ENCODE measurements around the gene ISYNA1. TPM values are rescaled to one million over a fixed set of nuclear protein-coding genes. Genes with fewer than 3 reads are reported as not detected.

Gene ISYNA1
- polyA plus RNA-seq, 3 donors = 3.7 TPM; not detected in 2

DNA sequence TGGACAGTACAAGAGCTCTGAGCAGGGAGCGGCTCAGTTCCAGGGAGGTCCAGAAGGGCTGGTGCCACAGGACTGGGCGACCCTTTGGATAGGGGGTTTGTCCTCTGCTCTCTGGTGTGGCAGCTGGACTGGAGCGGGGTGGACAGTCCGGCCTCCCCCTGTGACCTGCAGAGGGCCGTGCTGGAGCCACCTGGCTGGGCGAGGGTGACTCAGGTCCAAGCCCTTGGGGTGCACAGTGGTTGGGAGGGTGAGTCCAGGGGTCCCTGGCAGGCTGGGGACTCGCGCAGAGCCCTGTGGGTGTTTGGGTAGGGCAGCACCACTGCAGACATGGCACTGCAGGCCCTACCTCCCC lies 11.5 kb downstream of the ISYNA1 start:
- Histone ChIP-seq H3K36me3 (replicated peaks in 1 of 2; ENCODE audit: control insufficient read depth in 1 of 2, insufficient read depth in 2 of 2, low read length in 2 of 2) (no peaks in the 10 kb centered on the region), H3K9me3 (replicated peaks in 1 of 2; ENCODE audit: control insufficient read depth in 1 of 2, insufficient read depth in 1 of 2, low read length in 2 of 2) (no peaks in the 10 kb centered on the region), H3K4me3 (replicated peaks in 1 of 3; ENCODE audit: low read depth in 2 of 3, low read length in 3 of 3) (no peak overlapping the region), H2AFZ (ENCODE audit: insufficient read depth, low read depth, low read length, poor library complexity, severe bottlenecking) (no peak overlapping the region), H3K9ac (ENCODE audit: insufficient read depth, low read length, poor library complexity, severe bottlenecking) (no peak overlapping the region), H3K4me1 (ENCODE audit: control insufficient read depth in 1 of 2, insufficient read depth in 2 of 2, low read length in 2 of 2) (peaks cover 21 to 35% of the 10 kb centered on the region in 2 donors), H3K79me2 (ENCODE audit: insufficient read depth, low read length) (peaks cover 45% of the 10 kb centered on the region), H3K4me2 (replicated peaks; ENCODE audit: extremely low read depth, low read length, poor library complexity, severe bottlenecking) (no peak overlapping the region), H4K20me1 (ENCODE audit: insufficient read depth, low read length) (peaks cover 100% of the 10 kb centered on the region), H3K27me3 (ENCODE audit: control insufficient read depth in 2 of 2, insufficient read depth in 2 of 2, low read length in 2 of 2) (no peaks in the 10 kb centered on the region), H3K27ac (ENCODE audit: low read depth in 1 of 2, low read length in 2 of 2) (no peak overlapping the region)
- Mint-ChIP-seq H3K36me3 (peaks cover 8 to 38% of the 10 kb centered on the region in 2 donors), H3K9me3 (no peaks in the 10 kb centered on the region), H3K4me3 (no peak overlapping the region), H3K4me1 (peaks cover 33% of the 10 kb centered on the region), H3K27ac (peak overlapping the region in 1 of 7 donors; percentile 14), H3K27me3 (ENCODE audit: low read depth in 3 of 3) (peaks cover 0 to 3% (median 2%) of the 10 kb centered on the region in 3 donors)
- intact Hi-C loops (cut with micrococcal nuclease) = no loop called here
- TF ChIP-seq, protein P1, sequence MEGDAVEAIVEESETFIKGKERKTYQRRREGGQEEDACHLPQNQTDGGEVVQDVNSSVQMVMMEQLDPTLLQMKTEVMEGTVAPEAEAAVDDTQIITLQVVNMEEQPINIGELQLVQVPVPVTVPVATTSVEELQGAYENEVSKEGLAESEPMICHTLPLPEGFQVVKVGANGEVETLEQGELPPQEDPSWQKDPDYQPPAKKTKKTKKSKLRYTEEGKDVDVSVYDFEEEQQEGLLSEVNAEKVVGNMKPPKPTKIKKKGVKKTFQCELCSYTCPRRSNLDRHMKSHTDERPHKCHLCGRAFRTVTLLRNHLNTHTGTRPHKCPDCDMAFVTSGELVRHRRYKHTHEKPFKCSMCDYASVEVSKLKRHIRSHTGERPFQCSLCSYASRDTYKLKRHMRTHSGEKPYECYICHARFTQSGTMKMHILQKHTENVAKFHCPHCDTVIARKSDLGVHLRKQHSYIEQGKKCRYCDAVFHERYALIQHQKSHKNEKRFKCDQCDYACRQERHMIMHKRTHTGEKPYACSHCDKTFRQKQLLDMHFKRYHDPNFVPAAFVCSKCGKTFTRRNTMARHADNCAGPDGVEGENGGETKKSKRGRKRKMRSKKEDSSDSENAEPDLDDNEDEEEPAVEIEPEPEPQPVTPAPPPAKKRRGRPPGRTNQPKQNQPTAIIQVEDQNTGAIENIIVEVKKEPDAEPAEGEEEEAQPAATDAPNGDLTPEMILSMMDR (IDR thresholded peaks at IDR 0.05) = no peak
- no peak for DNase-seq
- WGBS (ENCODE audit: insufficient coverage) = 99% methylated on average over 6 of the region's 8 CpGs

DNA sequence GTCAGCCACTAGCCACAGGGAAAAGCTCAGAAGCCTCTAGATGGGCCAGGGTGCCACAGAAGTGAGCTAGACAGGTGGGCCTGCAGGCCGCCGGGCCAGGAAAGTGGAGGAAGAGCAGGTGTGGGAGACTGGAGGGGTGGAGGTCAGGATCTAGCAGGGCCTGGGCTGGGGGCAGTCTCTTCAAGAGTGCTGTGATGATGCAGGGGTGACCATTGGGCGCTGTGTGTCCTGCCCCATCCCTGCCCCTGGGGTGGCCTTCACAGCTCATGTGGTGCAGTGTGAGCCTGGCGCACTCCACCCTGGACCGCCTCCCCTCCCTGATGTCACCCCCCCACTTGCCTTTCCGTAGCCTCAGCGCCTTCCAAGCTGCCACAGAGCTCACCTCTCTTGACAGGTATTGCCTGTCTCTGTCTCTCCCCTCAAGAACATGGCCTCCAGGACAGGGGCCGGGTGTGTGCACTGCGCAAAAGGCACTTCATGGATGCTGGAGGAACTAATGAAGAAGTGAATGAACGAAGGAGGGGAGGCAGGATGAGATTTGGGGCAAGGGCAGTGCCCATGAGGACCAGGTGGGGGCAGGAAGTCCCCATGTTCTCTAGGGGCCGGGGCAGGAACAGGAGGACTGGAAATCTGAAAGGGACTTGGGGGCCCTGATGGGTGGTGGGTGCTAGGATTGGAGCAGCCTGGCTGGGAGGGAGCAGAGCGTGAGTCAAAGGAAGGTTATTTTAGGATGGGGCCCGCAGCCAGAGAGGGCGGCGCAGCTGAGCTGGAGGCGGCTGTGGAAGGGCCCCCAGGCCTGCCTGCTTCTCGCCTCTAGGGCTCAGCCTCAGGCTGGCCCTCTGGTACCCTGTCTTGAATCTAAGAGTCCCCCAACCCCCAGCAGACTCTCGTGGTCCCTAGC lies 12.2 kb downstream of the ISYNA1 start:
- Histone ChIP-seq H3K4me3 (replicated peaks in 1 of 3; ENCODE audit: low read depth in 2 of 3, low read length in 3 of 3) (no peak overlapping the region), H3K9ac (ENCODE audit: insufficient read depth, low read length, poor library complexity, severe bottlenecking) (no peak overlapping the region), H4K20me1 (ENCODE audit: insufficient read depth, low read length) (peaks cover 100% of the 10 kb centered on the region), H3K27me3 (ENCODE audit: control insufficient read depth in 2 of 2, insufficient read depth in 2 of 2, low read length in 2 of 2) (no peaks in the 10 kb centered on the region), H3K27ac (ENCODE audit: low read depth in 1 of 2, low read length in 2 of 2) (no peak overlapping the region), H3K4me2 (replicated peaks; ENCODE audit: extremely low read depth, low read length, poor library complexity, severe bottlenecking) (no peak overlapping the region), H3K9me3 (replicated peaks in 1 of 2; ENCODE audit: control insufficient read depth in 1 of 2, insufficient read depth in 1 of 2, low read length in 2 of 2) (no peaks in the 10 kb centered on the region), H2AFZ (ENCODE audit: insufficient read depth, low read depth, low read length, poor library complexity, severe bottlenecking) (no peak overlapping the region), H3K36me3 (replicated peaks in 1 of 2; ENCODE audit: control insufficient read depth in 1 of 2, insufficient read depth in 2 of 2, low read length in 2 of 2) (no peaks in the 10 kb centered on the region), H3K4me1 (ENCODE audit: control insufficient read depth in 1 of 2, insufficient read depth in 2 of 2, low read length in 2 of 2) (peaks cover 27 to 41% of the 10 kb centered on the region in 2 donors), H3K79me2 (ENCODE audit: insufficient read depth, low read length) (peaks cover 51% of the 10 kb centered on the region)
- WGBS (ENCODE audit: insufficient coverage) = 67% methylated on average over 9 of the region's 18 CpGs
- Mint-ChIP-seq H3K9me3 (no peaks in the 10 kb centered on the region), H3K27ac (peak overlapping the region in 3 of 7 donors; percentile 16 to 67 (median 54)), H3K4me1 (peaks cover 40% of the 10 kb centered on the region), H3K27me3 (ENCODE audit: low read depth in 3 of 3) (peaks cover 0 to 6% (median 2%) of the 10 kb centered on the region in 3 donors), H3K36me3 (peaks cover 8 to 36% of the 10 kb centered on the region in 2 donors), H3K4me3 (no peak overlapping the region)
- TF ChIP-seq, protein P1 (IDR thresholded peaks at IDR 0.05) = no peak
- intact Hi-C loops (cut with micrococcal nuclease) = no loop called here
- no peak for DNase-seq
